K562 (cell line): Measurements from ENCODE around the gene CRACDL. TPM values are rescaled to one million over a fixed set of nuclear protein-coding genes. Genes with fewer than 3 reads are reported as not detected.

Experiments
- ATAC-seq: fragments of 200-7000 bp; cut with Tn5 transposase; 3 replicates; pipeline ENCODE4 v1.9.1; 2020; ENCODE audit warnings: moderate library complexity
- BruUV-seq: library from RNA; stranded (reverse); fragments of 400-500 nt; replicated peaks from 2 replicates; lab custom pipeline; 2021; lab: Mats Ljungman, UMichigan
- CTCF ChIA-PET: fragments of 300-600 bp; formaldehyde crosslinking; extraction: SDS; loops from one replicate; lab custom pipeline; 2021; ENCODE audit warnings: low intra/inter-chr PET ratio; lab: Yijun Ruan, JAX
- POLR2A ChIA-PET: fragments of 300-600, 350-650 bp; sonication (Branson Sonifier 250); formaldehyde crosslinking; extraction: SDS; loops from one replicate; lab custom pipeline; 2021; ENCODE audit warnings: antibody characterized with exemption, inconsistent platforms; lab: Yijun Ruan, JAX
- DNase-seq, 4 experiments: peaks; one replicate each; pipeline versions ENCODE4 v3.0.0 to v3.0.0-alpha.2; 2011 to 2018; ENCODE audit warnings: low spot score in 3 of 4, mixed read lengths in 3 of 4; ENCODE audit errors: extremely low read depth in 1 of 4
- FAIRE-seq: peaks from 2 replicates; lab custom pipeline; 2011; peaks lifted over from hg19 to GRCh38; lab: Jason Lieb, UNC
- H2AFZ ChIP-seq: 2 replicates; pipeline ENCODE4 v1.6.0; 2011; ENCODE audit warnings: low read depth, low read length, control low read depth, inconsistent platforms
- H3K27ac ChIP-seq: fragments of 200-600 bp; 3 replicates; pipeline ENCODE4 v1.8.0; 2011; ENCODE audit warnings: low read depth, mild to moderate bottlenecking, control low read depth, inconsistent platforms, low read length, moderate library complexity, mixed read lengths; ENCODE audit errors: extremely low read depth
- H3K27me3 ChIP-seq, 2 experiments: fragments of 300-600 bp in 1 of 2; 2 replicates in 1 of 2; 3 replicates in 1 of 2; pipeline versions ENCODE4 v1.6.0 to v1.8.0; 2011; ENCODE audit warnings: inconsistent platforms in 2 of 2, low read length in 2 of 2, mild to moderate bottlenecking in 1 of 2, mixed read lengths in 1 of 2, moderate library complexity in 1 of 2; ENCODE audit not compliant: control insufficient read depth in 2 of 2, insufficient read depth in 2 of 2
- H3K36me3 ChIP-seq: fragments of 300-600 bp; 3 replicates; pipeline ENCODE4 v1.8.0; 2011; ENCODE audit warnings: mild to moderate bottlenecking, low read length, inconsistent platforms; ENCODE audit not compliant: control insufficient read depth, insufficient read depth
- H3K4me1 ChIP-seq, 2 experiments: fragments of 200-600 bp in 1 of 2; replicated peaks in 1 of 2; 2 replicates in 1 of 2; 3 replicates in 1 of 2; pipeline versions ENCODE4 v1.5.1 to v1.8.0; 2011; ENCODE audit warnings: inconsistent platforms in 2 of 2, low read length in 2 of 2, mild to moderate bottlenecking in 1 of 2, mixed read lengths in 1 of 2, moderate library complexity in 1 of 2; ENCODE audit not compliant: control insufficient read depth in 2 of 2, insufficient read depth in 2 of 2
- H3K4me2 ChIP-seq: 2 replicates; pipeline ENCODE4 v1.6.1; 2011; ENCODE audit warnings: low read length, control low read depth, inconsistent platforms, mixed read lengths; ENCODE audit not compliant: insufficient read depth
- H3K4me3 ChIP-seq: fragments of 200-600 bp; sonication (generic), shearing (Covaris generic); 2 replicates; pipeline ENCODE4 v1.5.1; 2016; ENCODE audit warnings: control low read depth, inconsistent platforms
- H3K79me2 ChIP-seq: fragments of 200-600 bp; 3 replicates; pipeline ENCODE4 v1.8.0; 2011; ENCODE audit warnings: low read length, inconsistent platforms; ENCODE audit not compliant: control insufficient read depth, insufficient read depth
- H3K9ac ChIP-seq, 2 experiments: 2 replicates each; pipeline versions ENCODE4 v1.6.0 to v1.6.1; 2011; ENCODE audit warnings: low read depth in 2 of 2, low read length in 2 of 2, control low read depth in 1 of 2, inconsistent platforms in 1 of 2, mild to moderate bottlenecking in 1 of 2, mixed read lengths in 1 of 2; ENCODE audit not compliant: insufficient read depth in 1 of 2
- H3K9me1 ChIP-seq: one replicate; pipeline ENCODE4 v1.6.0; 2011; ENCODE audit warnings: inconsistent platforms, mild to moderate bottlenecking, low read length, moderate library complexity; ENCODE audit not compliant: control insufficient read depth, insufficient read depth
- H3K9me3 ChIP-seq: replicated peaks from 2 replicates; pipeline ENCODE4 v1.5.1; 2011; ENCODE audit warnings: low read depth, low read length, inconsistent platforms; ENCODE audit not compliant: control insufficient read depth, insufficient read depth
- H4K20me1 ChIP-seq: replicated peaks from 2 replicates; pipeline ENCODE4 v1.6.1; 2011; ENCODE audit warnings: low read length, inconsistent platforms, mixed read lengths; ENCODE audit not compliant: control insufficient read depth, insufficient read depth
- JUND ChIP-seq, 2 experiments: IDR thresholded peaks; 2 replicates in 1 of 2; 3 replicates in 1 of 2; pipeline ENCODE4 v1.6.1; 2011; ENCODE audit warnings: borderline replicate concordance in 2 of 2, low read depth in 2 of 2, low read length in 2 of 2, improper control_type of control experiment in 1 of 2, missing biosample characterization in 1 of 2, missing genetic modification characterization in 1 of 2, missing genetic modification reagents in 1 of 2
- MCM7 ChIP-seq, 2 experiments: fragments of 450-650 bp; IDR thresholded peaks; 2 replicates each; pipeline ENCODE4 v1.6.1; 2016 to 2018
- TBP ChIP-seq: optimal IDR thresholded peaks from 2 replicates; pipeline ENCODE3; 2011; ENCODE audit warnings: low read depth, low read length, improper control_type of control experiment
- XRCC5 ChIP-seq: fragments of 200-400 bp; formaldehyde crosslinking; IDR thresholded peaks from 2 replicates; pipeline ENCODE4 v1.6.1; 2017; ENCODE audit warnings: low read depth, mild to moderate bottlenecking, low read length
- ZBTB43 ChIP-seq: sonication (generic); formaldehyde crosslinking; IDR thresholded peaks from 2 replicates; pipeline ENCODE4 v1.8.0; 2023; ENCODE audit warnings: mild to moderate bottlenecking, missing genetic modification reagents
- ZBTB7A ChIP-seq: IDR thresholded peaks from 2 replicates; pipeline ENCODE4 v1.6.1; 2011; ENCODE audit warnings: low read depth, mild to moderate bottlenecking, low read length, moderate library complexity, borderline replicate concordance; ENCODE audit not compliant: control insufficient read depth
- ZNF12 ChIP-seq: sonication (generic); formaldehyde crosslinking; IDR thresholded peaks from 2 replicates; pipeline ENCODE4 v1.4.0; 2020; ENCODE audit warnings: mild to moderate bottlenecking, missing genetic modification reagents
- ZNF165 ChIP-seq: fragments of 250-450 bp; sonication (Bioruptor Pico); IDR thresholded peaks from 2 replicates; pipeline ENCODE4 v1.4.0; 2020; ENCODE audit warnings: borderline replicate concordance
- ZNF592 ChIP-seq: fragments of 450-650 bp; IDR thresholded peaks from 2 replicates; pipeline ENCODE4 v1.6.1; 2017; ENCODE audit warnings: antibody characterized with exemption, mild to moderate bottlenecking
- ZNF780A ChIP-seq: fragments of 250-450 bp; sonication (Bioruptor Pico); IDR thresholded peaks from 2 replicates; pipeline ENCODE4 v1.5.0; 2021; ENCODE audit warnings: mild to moderate bottlenecking
- WGBS: fragments of 100-300 bp; shearing (Covaris generic); methylation state at CpG from one replicate; pipeline ENCODE4 v1.1.6; 2016; ENCODE audit warnings: low coverage, mixed read lengths; ENCODE audit not compliant: insufficient coverage; ENCODE audit errors: missing lambda C conversion rate; 5-methylcytosine and 5-hydroxymethylcytosine counted together
- in situ Hi-C: fragments of 300-500 bp; cut with MboI; formaldehyde crosslinking; loops from 4 replicates; pipeline ENCODE4 v1.15.0; 2018; ENCODE audit warnings: inconsistent platforms, mixed read lengths
- intact Hi-C: fragments of 100-400 bp; cut with micrococcal nuclease; formaldehyde crosslinking; loops from 2 replicates; pipeline ENCODE4 v1.14.2; 2022
- polyA plus RNA-seq, 8 experiments: library from polyadenylated mRNA; depleted of rRNA in 4 of 8; stranded (reverse) in 5 of 8; unstranded in 3 of 8; fragments of >200 nt; fragmentation: Nextera tagmentation in 2 of 8; fragmentation: Illumina TruSeq in 1 of 8; extraction: Ambion mirVana in 2 of 8; extraction: Trizol in 1 of 8; gene quantifications; 2 replicates each; pipeline versions ENCODE4 v1.2.1 to v1.2.3, GENCODE V29; 2011 to 2014; ENCODE audit warnings: inconsistent platforms in 1 of 8, missing spikeins in 1 of 8
- total RNA-seq, 7 experiments: library from RNA; depleted of rRNA in 6 of 7; stranded (reverse); fragments of >200 nt in 6 of 7; fragmentation: Illumina TruSeq in 2 of 7; extraction: Trizol in 2 of 7; gene quantifications; 2 replicates each; pipeline versions ENCODE4 v1.2.1 to v1.2.3, GENCODE V29; 2011 to 2021; ENCODE audit warnings: low replicate concordance in 1 of 7

Gene CRACDL
- total and polyA plus RNA-seq, 9 of the 15 experiments (the other 6 are each of a cell fraction or from before 2014, with no cell fraction given), result not detected

GRCh38 chr2:98777710-98778109 lies 158.3 kb downstream of the CRACDL start:
- no peak overlapping the region for H3K9ac ChIP-seq
- H3K27me3 ChIP-seq, result peaks cover 9 to 36% of the 10 kb centered on the region in 2 experiments; a peak in 4 of 5 replicates
- BruUV-seq, result no TSS peak
- H3K27ac ChIP-seq, result no peak overlapping the region
- H3K36me3 ChIP-seq, result no peaks in the 10 kb centered on the region
- intact Hi-C loops, result no loop called here
- no peak overlapping the region for H2AFZ ChIP-seq
- WGBS, result 0% methylated on average over 1 of the region's 1 CpG
- no peak for TF ChIP-seq MCM7 (IDR thresholded peaks at IDR 0.05)
- H4K20me1 ChIP-seq, result no peaks in the 10 kb centered on the region
- DNase-seq (no peak), FAIRE-seq (no peak), ATAC-seq (no peak)
- no peak overlapping the region for H3K4me3 ChIP-seq
- H3K79me2 ChIP-seq, result no peaks in the 10 kb centered on the region
- H3K9me3 ChIP-seq, result no peaks in the 10 kb centered on the region
- no peak overlapping the region for H3K4me2 ChIP-seq
- in situ Hi-C loops, result no loop called here
- ChIA-PET POLR2A (interaction anchor here (0.9 to 1.5 kb wide), 2 partner anchors 12 to 14 kb away, joined by 3 read pairs; no protein-coding TSS in a partner anchor), CTCF (no interaction called here)
- H3K4me1 ChIP-seq, result no peaks in the 10 kb centered on the region
- H3K9me1 ChIP-seq, result no peaks in the 10 kb centered on the region

- FAIRE-seq, result no peak
- under 1% methylated on average over 6 of the region's 6 CpGs for WGBS
- ChIA-PET POLR2A (interaction anchor here (0.9 kb wide), 1 partner anchor 14 kb away, joined by 3 read pairs; no protein-coding TSS in a partner anchor), CTCF (no interaction called here)
- H4K20me1 ChIP-seq, result no peaks in the 10 kb centered on the region
- H3K79me2 ChIP-seq, result no peaks in the 10 kb centered on the region
- H2AFZ ChIP-seq, result no peak overlapping the region
- no peak overlapping the region for H3K4me2 ChIP-seq
- no peak overlapping the region for H3K27ac ChIP-seq
- in situ Hi-C loops (no loop called here), intact Hi-C loops (no loop called here)
- DNase-seq, result no peak
- H3K9me3 ChIP-seq, result no peaks in the 10 kb centered on the region
- ATAC-seq, result no peak
- no peak overlapping the region for H3K4me3 ChIP-seq
- no peaks in the 10 kb centered on the region for H3K36me3 ChIP-seq
- no peaks in the 10 kb centered on the region for H3K4me1 ChIP-seq
- no TSS peak for BruUV-seq
- H3K9me1 ChIP-seq, result no peaks in the 10 kb centered on the region
- peaks cover 14 to 42% of the 10 kb centered on the region in 2 experiments; a peak in 4 of 5 replicates for H3K27me3 ChIP-seq
- no peak overlapping the region for H3K9ac ChIP-seq
- TF ChIP-seq ZBTB43, result no peak
- TF ChIP-seq ZNF780A (CRISPR knock-in tag), result no peak
- no peak for TF ChIP-seq ZNF165 (CRISPR knock-in tag)
- no peak for TF ChIP-seq ZNF592
- TF ChIP-seq ZNF12, result no peak
- TF ChIP-seq XRCC5, result no peak
- no peak for TF ChIP-seq JUND (IDR thresholded peaks at IDR 0.05; ENCODE audit: borderline replicate concordance, low read depth, low read length)
- TF ChIP-seq JUND (tag; IDR thresholded peaks at IDR 0.05; ENCODE audit: borderline replicate concordance, low read depth, low read length), result no peak
- TF ChIP-seq TBP, result no peak
- TF ChIP-seq ZBTB7A, result no peak
Observed at GRCh38 chr2:98777076-98777475, 158.9 kb downstream of the CRACDL start.
